ENCODE data around the gene ZNF440. TPM values are rescaled to one million over a fixed set of nuclear protein-coding genes. Genes with fewer than 3 reads are reported as not detected.
"Not testable (repeated sequence)": the region's sequence is repeated elsewhere in the genome, so short reads cannot be mapped to it uniquely, and the experiment has no call there.

Gene ZNF440
- total RNA-seq, result 10 to 100 TPM; 54.1 to 81.2 (median 62.7) TPM

- TF ChIP-seq EP300 (IDR thresholded peaks at IDR 0.05) (no peak), POLR2A (IDR thresholded peaks at IDR 0.05) (peak in 1 of 2 donors; percentile 79), POLR2AphosphoS5 (IDR thresholded peaks at IDR 0.05) (peak; percentile 20 to 75 (median 72))
- H3K4me1 ChIP-seq, result peaks cover 25% of the 10 kb centered on the region
- 0% methylated on average over 11 of the region's 55 CpGs for WGBS
Observed at GRCh38 chr19:11814029-11814699, at the start of gene ZNF440. TSS of gene ZNF440 (plus strand) at chr19:11814273. CDS start at chr19:11814448, 175 bp downstream.

GRCh38 chr19:11766597-11767591, 47.2 kb upstream of the ZNF440 start, which contains the start of gene ZNF441:
TSS of gene ZNF441 (plus strand) at chr19:11767000. CDS start at chr19:11767194, 194 bp downstream.
- Histone ChIP-seq H3K36me3 (no peaks in the 10 kb centered on the region), H3K9me3 (peaks cover 10% of the 10 kb centered on the region), H3K27me3 (no peaks in the 10 kb centered on the region), H3K4me1 (peaks cover 22% of the 10 kb centered on the region), H3K4me3 (peak within 1 kb of the TSS; percentile 88), H3K27ac (peak within 1 kb of the TSS; percentile 90)
- peak in 1 of 3 donors; percentile 64 for TF ChIP-seq POLR2AphosphoS5 (IDR thresholded peaks at IDR 0.05)
- no peak for TF ChIP-seq EP300 (IDR thresholded peaks at IDR 0.05)
- TF ChIP-seq POLR2A (IDR thresholded peaks at IDR 0.05), result peak in 1 of 2 donors; percentile 29
- TF ChIP-seq CTCF (IDR thresholded peaks at IDR 0.05), result no peak
- DNase-seq (ENCODE audit: low spot score in 2 of 2), result peak; percentile 99
- 0% methylated on average over 6 of the region's 61 CpGs for WGBS

More at GRCh38 chr19:11814029-11814699, at the start of gene ZNF440:
- H3K27ac ChIP-seq, result peak within 1 kb of the TSS; percentile 96
- peak within 1 kb of the TSS; percentile 91 for H3K4me3 ChIP-seq
- H3K9me3 ChIP-seq, result no peaks in the 10 kb centered on the region
- no peaks in the 10 kb centered on the region for H3K27me3 ChIP-seq
- H3K36me3 ChIP-seq, result peaks cover 4% of the 10 kb centered on the region
- DNase-seq (ENCODE audit: low spot score in 2 of 2), result peak; percentile 97 to 98

GRCh38 chr19:11767633-11768133, 46.4 kb upstream of the ZNF440 start:
- Histone ChIP-seq H3K36me3 (no peaks in the 10 kb centered on the region), H3K27me3 (no peaks in the 10 kb centered on the region), H3K27ac (peak overlapping the region; percentile 90), H3K4me1 (peaks cover 22% of the 10 kb centered on the region), H3K9me3 (peaks cover 18% of the 10 kb centered on the region), H3K4me3 (peak overlapping the region; percentile 88)
- peak; percentile 65 to 76 for DNase-seq (ENCODE audit: low spot score in 2 of 2)
- TF ChIP-seq POLR2A (IDR thresholded peaks at IDR 0.05), result no peak
- TF ChIP-seq CTCF (IDR thresholded peaks at IDR 0.05), result no peak
- no peak for TF ChIP-seq EP300 (IDR thresholded peaks at IDR 0.05)
- TF ChIP-seq POLR2AphosphoS5 (IDR thresholded peaks at IDR 0.05), result no peak
- 3% methylated on average over 8 of the region's 20 CpGs for WGBS

GRCh38 chr19:11769995-11770394, 44.1 kb upstream of the ZNF440 start:
- DNase-seq (ENCODE audit: low spot score in 2 of 2), result no peak
- 91% methylated on average over 4 of the region's 4 CpGs for WGBS
- no peak overlapping the region for H3K4me3 ChIP-seq
- H3K36me3 ChIP-seq, result no peaks in the 10 kb centered on the region
- H3K27me3 ChIP-seq, result no peaks in the 10 kb centered on the region
- no peak overlapping the region for H3K27ac ChIP-seq
- H3K9me3 ChIP-seq, result peaks cover 25% of the 10 kb centered on the region
- peaks cover 22% of the 10 kb centered on the region for H3K4me1 ChIP-seq
- TF ChIP-seq CTCF (IDR thresholded peaks at IDR 0.05) (no peak), POLR2AphosphoS5 (IDR thresholded peaks at IDR 0.05) (no peak), EP300 (IDR thresholded peaks at IDR 0.05) (no peak), POLR2A (IDR thresholded peaks at IDR 0.05) (no peak)

- not testable (repeated sequence) for H3K27me3 ChIP-seq; H3K36me3 ChIP-seq; H3K27ac ChIP-seq; H3K4me3 ChIP-seq; DNase-seq (ENCODE audit: low spot score in 2 of 2)
- peaks cover 27% of the 10 kb centered on the region for H3K9me3 ChIP-seq
- peaks cover 18% of the 10 kb centered on the region for H3K4me1 ChIP-seq
- WGBS, result 75% methylated on average over 11 of the region's 11 CpGs
Observed at GRCh38 chr19:11771520-11771919, 42.6 kb upstream of the ZNF440 start.

GRCh38 chr19:11776669-11777068, 37.4 kb upstream of the ZNF440 start:
- H3K36me3 ChIP-seq, result peaks cover 49% of the 10 kb centered on the region
- not testable (repeated sequence) for H3K27ac ChIP-seq; DNase-seq (ENCODE audit: low spot score in 2 of 2); H3K4me3 ChIP-seq; H3K27me3 ChIP-seq; H3K4me1 ChIP-seq
- peaks cover 30% of the 10 kb centered on the region for H3K9me3 ChIP-seq
- WGBS, result over 99% methylated on average over 11 of the region's 11 CpGs

Data from suprapubic skin (tissue), 4 donors.